K562 (cell line): ENCODE data around the gene GRAMD4. TPM values are rescaled to one million over a fixed set of nuclear protein-coding genes. Genes with fewer than 3 reads are reported as not detected.

Source experiments
- ATAC-seq: fragments of 200-7000 bp; cut with Tn5 transposase; 3 replicates; pipeline ENCODE4 v1.9.1; 2020; ENCODE audit warnings: moderate library complexity
- BruUV-seq: library from RNA; stranded (reverse); fragments of 400-500 nt; replicated peaks from 2 replicates; lab custom pipeline; 2021; lab: Mats Ljungman, UMichigan
- CTCF ChIA-PET: fragments of 300-600 bp; formaldehyde crosslinking; extraction: SDS; loops from one replicate; lab custom pipeline; 2021; ENCODE audit warnings: low intra/inter-chr PET ratio; lab: Yijun Ruan, JAX
- POLR2A ChIA-PET: fragments of 300-600, 350-650 bp; sonication (Branson Sonifier 250); formaldehyde crosslinking; extraction: SDS; loops from one replicate; lab custom pipeline; 2021; ENCODE audit warnings: antibody characterized with exemption, inconsistent platforms; lab: Yijun Ruan, JAX
- DNase-seq, 4 experiments: peaks; one replicate each; pipeline versions ENCODE4 v3.0.0 to v3.0.0-alpha.2; 2011 to 2018; ENCODE audit warnings: low spot score in 3 of 4, mixed read lengths in 3 of 4; ENCODE audit errors: extremely low read depth in 1 of 4
- FAIRE-seq: peaks from 2 replicates; lab custom pipeline; 2011; peaks lifted over from hg19 to GRCh38; lab: Jason Lieb, UNC
- H2AFZ ChIP-seq: 2 replicates; pipeline ENCODE4 v1.6.0; 2011; ENCODE audit warnings: low read depth, low read length, control low read depth, inconsistent platforms
- H3K27ac ChIP-seq: fragments of 200-600 bp; 3 replicates; pipeline ENCODE4 v1.8.0; 2011; ENCODE audit warnings: low read depth, mild to moderate bottlenecking, control low read depth, inconsistent platforms, low read length, moderate library complexity, mixed read lengths; ENCODE audit errors: extremely low read depth
- H3K27me3 ChIP-seq, 2 experiments: fragments of 300-600 bp in 1 of 2; 2 replicates in 1 of 2; 3 replicates in 1 of 2; pipeline versions ENCODE4 v1.6.0 to v1.8.0; 2011; ENCODE audit warnings: inconsistent platforms in 2 of 2, low read length in 2 of 2, mild to moderate bottlenecking in 1 of 2, mixed read lengths in 1 of 2, moderate library complexity in 1 of 2; ENCODE audit not compliant: control insufficient read depth in 2 of 2, insufficient read depth in 2 of 2
- H3K36me3 ChIP-seq: fragments of 300-600 bp; 3 replicates; pipeline ENCODE4 v1.8.0; 2011; ENCODE audit warnings: mild to moderate bottlenecking, low read length, inconsistent platforms; ENCODE audit not compliant: control insufficient read depth, insufficient read depth
- H3K4me1 ChIP-seq, 2 experiments: fragments of 200-600 bp in 1 of 2; replicated peaks in 1 of 2; 2 replicates in 1 of 2; 3 replicates in 1 of 2; pipeline versions ENCODE4 v1.5.1 to v1.8.0; 2011; ENCODE audit warnings: inconsistent platforms in 2 of 2, low read length in 2 of 2, mild to moderate bottlenecking in 1 of 2, mixed read lengths in 1 of 2, moderate library complexity in 1 of 2; ENCODE audit not compliant: control insufficient read depth in 2 of 2, insufficient read depth in 2 of 2
- H3K4me2 ChIP-seq: 2 replicates; pipeline ENCODE4 v1.6.1; 2011; ENCODE audit warnings: low read length, control low read depth, inconsistent platforms, mixed read lengths; ENCODE audit not compliant: insufficient read depth
- H3K4me3 ChIP-seq: fragments of 200-600 bp; sonication (generic), shearing (Covaris generic); 2 replicates; pipeline ENCODE4 v1.5.1; 2016; ENCODE audit warnings: control low read depth, inconsistent platforms
- H3K79me2 ChIP-seq: fragments of 200-600 bp; 3 replicates; pipeline ENCODE4 v1.8.0; 2011; ENCODE audit warnings: low read length, inconsistent platforms; ENCODE audit not compliant: control insufficient read depth, insufficient read depth
- H3K9ac ChIP-seq, 2 experiments: 2 replicates each; pipeline versions ENCODE4 v1.6.0 to v1.6.1; 2011; ENCODE audit warnings: low read depth in 2 of 2, low read length in 2 of 2, control low read depth in 1 of 2, inconsistent platforms in 1 of 2, mild to moderate bottlenecking in 1 of 2, mixed read lengths in 1 of 2; ENCODE audit not compliant: insufficient read depth in 1 of 2
- H3K9me1 ChIP-seq: one replicate; pipeline ENCODE4 v1.6.0; 2011; ENCODE audit warnings: inconsistent platforms, mild to moderate bottlenecking, low read length, moderate library complexity; ENCODE audit not compliant: control insufficient read depth, insufficient read depth
- H3K9me3 ChIP-seq: replicated peaks from 2 replicates; pipeline ENCODE4 v1.5.1; 2011; ENCODE audit warnings: low read depth, low read length, inconsistent platforms; ENCODE audit not compliant: control insufficient read depth, insufficient read depth
- H4K20me1 ChIP-seq: replicated peaks from 2 replicates; pipeline ENCODE4 v1.6.1; 2011; ENCODE audit warnings: low read length, inconsistent platforms, mixed read lengths; ENCODE audit not compliant: control insufficient read depth, insufficient read depth
- E2F3 ChIP-seq: fragments of 250-450 bp; sonication (Bioruptor Pico); IDR thresholded peaks from 2 replicates; pipeline ENCODE4 v1.4.0; 2020; ENCODE audit warnings: mild to moderate bottlenecking
- EZH2 ChIP-seq: IDR thresholded peaks from 2 replicates; pipeline ENCODE4 v1.6.1; 2012; ENCODE audit warnings: low read depth, mild to moderate bottlenecking, inconsistent platforms, low read length, borderline replicate concordance
- NR4A1 ChIP-seq, 2 experiments: fragments of 250-450 bp in 1 of 2; fragments of 450-650 bp in 1 of 2; sonication (Bioruptor Pico) in 1 of 2; IDR thresholded peaks; 2 replicates each; pipeline versions ENCODE4 v1.4.0 to v1.6.1; 2016 to 2020; ENCODE audit warnings: mild to moderate bottlenecking in 2 of 2, missing compliant biosample characterization in 1 of 2, missing genetic modification characterization in 1 of 2, moderate library complexity in 1 of 2
- PHTF2 ChIP-seq: fragments of 250-450 bp; sonication (Bioruptor Pico); IDR thresholded peaks from 2 replicates; pipeline ENCODE4 v1.5.0; 2021; ENCODE audit warnings: mild to moderate bottlenecking
- WGBS: fragments of 100-300 bp; shearing (Covaris generic); methylation state at CpG from one replicate; pipeline ENCODE4 v1.1.6; 2016; ENCODE audit warnings: low coverage, mixed read lengths; ENCODE audit not compliant: insufficient coverage; ENCODE audit errors: missing lambda C conversion rate; 5-methylcytosine and 5-hydroxymethylcytosine counted together
- in situ Hi-C: fragments of 300-500 bp; cut with MboI; formaldehyde crosslinking; loops from 4 replicates; pipeline ENCODE4 v1.15.0; 2018; ENCODE audit warnings: inconsistent platforms, mixed read lengths
- intact Hi-C: fragments of 100-400 bp; cut with micrococcal nuclease; formaldehyde crosslinking; loops from 2 replicates; pipeline ENCODE4 v1.14.2; 2022
- polyA plus RNA-seq, 8 experiments: library from polyadenylated mRNA; depleted of rRNA in 4 of 8; stranded (reverse) in 5 of 8; unstranded in 3 of 8; fragments of >200 nt; fragmentation: Nextera tagmentation in 2 of 8; fragmentation: Illumina TruSeq in 1 of 8; extraction: Ambion mirVana in 2 of 8; extraction: Trizol in 1 of 8; gene quantifications; 2 replicates each; pipeline versions ENCODE4 v1.2.1 to v1.2.3, GENCODE V29; 2011 to 2014; ENCODE audit warnings: inconsistent platforms in 1 of 8, missing spikeins in 1 of 8
- total RNA-seq, 7 experiments: library from RNA; depleted of rRNA in 6 of 7; stranded (reverse); fragments of >200 nt in 6 of 7; fragmentation: Illumina TruSeq in 2 of 7; extraction: Trizol in 2 of 7; gene quantifications; 2 replicates each; pipeline versions ENCODE4 v1.2.1 to v1.2.3, GENCODE V29; 2011 to 2021; ENCODE audit warnings: low replicate concordance in 1 of 7
- TF ChIP-seq, protein P1 (sequence below): fragments of 450-650 bp; formaldehyde crosslinking; IDR thresholded peaks from 2 replicates; pipeline ENCODE4 v1.4.0; 2020; ENCODE audit warnings: mild to moderate bottlenecking
- TF ChIP-seq, protein P2 (sequence below), 2 experiments: fragments of 450-650 bp; formaldehyde crosslinking in 1 of 2; IDR thresholded peaks; 2 replicates each; pipeline versions ENCODE4 v1.4.0 to v1.6.1; 2014 to 2020; ENCODE audit warnings: mild to moderate bottlenecking in 2 of 2, borderline replicate concordance in 1 of 2, low read depth in 1 of 2

Gene GRAMD4
- total and polyA plus RNA-seq, 9 of the 15 experiments (the other 6 are each of a cell fraction or from before 2014, with no cell fraction given), result 0.18 to 44.8 (median 18.6) TPM

DNA sequence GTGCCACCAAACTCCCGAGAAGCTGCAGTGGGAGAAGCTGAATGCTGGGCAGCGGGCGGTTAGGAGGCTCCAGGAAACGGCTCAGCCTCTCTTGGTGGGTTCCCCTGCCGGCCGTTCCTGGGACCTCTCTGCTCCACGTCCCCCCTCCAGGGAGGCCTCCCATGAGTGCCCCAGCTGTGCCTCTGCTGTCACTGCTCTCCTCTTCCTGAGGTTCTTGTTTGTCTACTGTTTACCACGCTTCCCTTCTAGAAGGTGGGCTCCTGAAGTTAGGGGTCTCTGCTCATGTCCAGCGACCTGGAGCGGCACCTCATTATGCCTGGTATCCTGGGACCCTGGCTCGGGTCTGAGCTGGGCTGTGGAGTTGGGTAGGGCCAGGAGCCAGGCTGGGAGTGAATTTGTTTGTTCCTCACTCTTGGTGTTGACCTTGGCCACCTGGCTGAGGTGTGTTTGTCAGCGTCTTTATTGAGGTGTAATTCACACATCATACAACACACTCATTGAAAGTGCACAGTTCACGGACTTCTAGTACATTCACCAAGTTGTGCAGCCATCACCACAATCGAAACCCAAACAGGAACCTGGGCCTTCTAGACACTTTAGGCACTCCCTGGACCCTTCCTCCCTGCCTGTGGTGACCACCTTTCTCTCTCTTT lies 37.8 kb upstream of the GRAMD4 start:
- Histone ChIP-seq H3K9me1 (no peaks in the 10 kb centered on the region), H2AFZ (no peak overlapping the region), H3K36me3 (peaks cover 10% of the 10 kb centered on the region; the same call in 2 of the 3 replicates), H3K9ac (peak overlapping the region in 1 of 2 experiments; percentile 37; a peak in 1 of 4 replicates), H3K4me1 (peaks cover 30 to 64% of the 10 kb centered on the region in 2 experiments), H3K4me2 (no peak overlapping the region), H4K20me1 (peaks cover 9% of the 10 kb centered on the region), H3K27ac (no peak overlapping the region), H3K4me3 (no peak overlapping the region), H3K27me3 (no peaks in the 10 kb centered on the region), H3K9me3 (no peaks in the 10 kb centered on the region), H3K79me2 (peaks cover 91% of the 10 kb centered on the region)
- ATAC-seq (no peak), FAIRE-seq (no peak), DNase-seq (no peak)
- intact Hi-C loops (no loop called here), in situ Hi-C loops (no loop called here)
- WGBS, result 84% methylated on average over 11 of the region's 14 CpGs
- ChIA-PET CTCF (no interaction called here), POLR2A (interaction anchor here (0.6 to 1.1 kb wide), 4 partner anchors 9 to 313 kb away, joined by 3 to 5 read pairs (median 3); no protein-coding TSS in a partner anchor)
- no TSS peak for BruUV-seq
- TF ChIP-seq, protein P1, sequence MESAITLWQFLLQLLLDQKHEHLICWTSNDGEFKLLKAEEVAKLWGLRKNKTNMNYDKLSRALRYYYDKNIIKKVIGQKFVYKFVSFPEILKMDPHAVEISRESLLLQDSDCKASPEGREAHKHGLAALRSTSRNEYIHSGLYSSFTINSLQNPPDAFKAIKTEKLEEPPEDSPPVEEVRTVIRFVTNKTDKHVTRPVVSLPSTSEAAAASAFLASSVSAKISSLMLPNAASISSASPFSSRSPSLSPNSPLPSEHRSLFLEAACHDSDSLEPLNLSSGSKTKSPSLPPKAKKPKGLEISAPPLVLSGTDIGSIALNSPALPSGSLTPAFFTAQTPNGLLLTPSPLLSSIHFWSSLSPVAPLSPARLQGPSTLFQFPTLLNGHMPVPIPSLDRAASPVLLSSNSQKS (CRISPR knock-in tag), result no peak
- no peak for TF ChIP-seq PHTF2
- no peak for TF ChIP-seq NR4A1 (CRISPR knock-in tag; IDR thresholded peaks at IDR 0.05)
- no peak for TF ChIP-seq NR4A1 (tag; IDR thresholded peaks at IDR 0.05)
- TF ChIP-seq E2F3 (CRISPR knock-in tag), result no peak
- TF ChIP-seq, protein P2, sequence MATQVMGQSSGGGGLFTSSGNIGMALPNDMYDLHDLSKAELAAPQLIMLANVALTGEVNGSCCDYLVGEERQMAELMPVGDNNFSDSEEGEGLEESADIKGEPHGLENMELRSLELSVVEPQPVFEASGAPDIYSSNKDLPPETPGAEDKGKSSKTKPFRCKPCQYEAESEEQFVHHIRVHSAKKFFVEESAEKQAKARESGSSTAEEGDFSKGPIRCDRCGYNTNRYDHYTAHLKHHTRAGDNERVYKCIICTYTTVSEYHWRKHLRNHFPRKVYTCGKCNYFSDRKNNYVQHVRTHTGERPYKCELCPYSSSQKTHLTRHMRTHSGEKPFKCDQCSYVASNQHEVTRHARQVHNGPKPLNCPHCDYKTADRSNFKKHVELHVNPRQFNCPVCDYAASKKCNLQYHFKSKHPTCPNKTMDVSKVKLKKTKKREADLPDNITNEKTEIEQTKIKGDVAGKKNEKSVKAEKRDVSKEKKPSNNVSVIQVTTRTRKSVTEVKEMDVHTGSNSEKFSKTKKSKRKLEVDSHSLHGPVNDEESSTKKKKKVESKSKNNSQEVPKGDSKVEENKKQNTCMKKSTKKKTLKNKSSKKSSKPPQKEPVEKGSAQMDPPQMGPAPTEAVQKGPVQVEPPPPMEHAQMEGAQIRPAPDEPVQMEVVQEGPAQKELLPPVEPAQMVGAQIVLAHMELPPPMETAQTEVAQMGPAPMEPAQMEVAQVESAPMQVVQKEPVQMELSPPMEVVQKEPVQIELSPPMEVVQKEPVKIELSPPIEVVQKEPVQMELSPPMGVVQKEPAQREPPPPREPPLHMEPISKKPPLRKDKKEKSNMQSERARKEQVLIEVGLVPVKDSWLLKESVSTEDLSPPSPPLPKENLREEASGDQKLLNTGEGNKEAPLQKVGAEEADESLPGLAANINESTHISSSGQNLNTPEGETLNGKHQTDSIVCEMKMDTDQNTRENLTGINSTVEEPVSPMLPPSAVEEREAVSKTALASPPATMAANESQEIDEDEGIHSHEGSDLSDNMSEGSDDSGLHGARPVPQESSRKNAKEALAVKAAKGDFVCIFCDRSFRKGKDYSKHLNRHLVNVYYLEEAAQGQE (IDR thresholded peaks at IDR 0.05; ENCODE audit: borderline replicate concordance), result no peak
- TF ChIP-seq, protein P2 (CRISPR knock-in tag; IDR thresholded peaks at IDR 0.05; ENCODE audit: low read depth), result no peak
- no peak for TF ChIP-seq EZH2
